SK-N-SH (cell line): ENCODE data around the gene ANKS4B. TPM values are rescaled to one million over a fixed set of nuclear protein-coding genes. Genes with fewer than 3 reads are reported as not detected.

Experiments used
- CTCF ChIA-PET: fragments of 300-600, 350-600 bp; formaldehyde crosslinking; extraction: SDS; loops from one replicate; lab custom pipeline; 2021; lab: Yijun Ruan, JAX
- POLR2A ChIA-PET: fragments of 350-600 bp; sonication (Branson Sonifier 250); formaldehyde crosslinking; extraction: SDS; loops from one replicate; lab custom pipeline; 2020; ENCODE audit warnings: antibody characterized with exemption, inconsistent platforms; lab: Yijun Ruan, JAX
- DNase-seq: peaks from one replicate; pipeline ENCODE4 v3.0.0; 2012
- H2AFZ ChIP-seq: fragments of 200-600 bp; sonication (generic); 2 replicates; pipeline ENCODE4 v1.8.1; 2016; ENCODE audit warnings: antibody characterized with exemption, mild to moderate bottlenecking, low read depth
- H3F3A ChIP-seq: fragments of 200-600 bp; sonication (generic); replicated peaks from 2 replicates; pipeline ENCODE3; 2016; ENCODE audit warnings: antibody characterized with exemption, mild to moderate bottlenecking; ENCODE audit not compliant: insufficient read depth
- H3K27ac ChIP-seq, 2 experiments: fragments of 200-500 bp in 1 of 2; fragments of 200-600 bp in 1 of 2; sonication (Bioruptor generic) in 1 of 2; sonication (generic), shearing (Covaris generic) in 1 of 2; 2 replicates each; pipeline versions ENCODE4 v1.5.1 to v1.6.1; 2014 to 2016; ENCODE audit warnings: low read depth in 2 of 2, inconsistent platforms in 1 of 2, low read length in 1 of 2, mild to moderate bottlenecking in 1 of 2, mixed read lengths in 1 of 2
- H3K27me3 ChIP-seq: fragments of 200-600 bp; sonication (generic), shearing (Covaris generic); 2 replicates; pipeline ENCODE4 v1.6.1; 2016; ENCODE audit warnings: mixed run types; ENCODE audit not compliant: insufficient read depth
- H3K36me3 ChIP-seq, 2 experiments: fragments of 200-500 bp in 1 of 2; fragments of 200-600 bp in 1 of 2; sonication (Bioruptor generic) in 1 of 2; sonication (generic) in 1 of 2; replicated peaks in 1 of 2; 2 replicates each; pipeline versions ENCODE3 to v1.5.1; 2014 to 2016; ENCODE audit warnings: low read length in 1 of 2, mild to moderate bottlenecking in 1 of 2; ENCODE audit not compliant: insufficient read depth in 2 of 2, control insufficient read depth in 1 of 2
- H3K4me1 ChIP-seq, 2 experiments: fragments of 200-500 bp in 1 of 2; fragments of 200-600 bp in 1 of 2; sonication (Bioruptor generic) in 1 of 2; sonication (generic), shearing (Covaris generic) in 1 of 2; 2 replicates each; pipeline versions ENCODE4 v1.5.1 to v1.6.1; 2014 to 2016; ENCODE audit warnings: low read depth in 1 of 2, low read length in 1 of 2, mixed run types in 1 of 2; ENCODE audit not compliant: insufficient read depth in 2 of 2, control insufficient read depth in 1 of 2
- H3K4me2 ChIP-seq: fragments of 200-600 bp; sonication (generic), shearing (Covaris generic); 2 replicates; pipeline ENCODE4 v1.6.1; 2017; ENCODE audit warnings: mixed run types
- H3K4me3 ChIP-seq, 2 experiments: fragments of 200-500 bp in 1 of 2; fragments of 200-600 bp in 1 of 2; sonication (Bioruptor generic) in 1 of 2; sonication (generic), shearing (Covaris generic) in 1 of 2; 2 replicates each; pipeline versions ENCODE4 v1.5.1 to v1.8.1; 2014 to 2016; ENCODE audit warnings: low read depth in 2 of 2, inconsistent platforms in 1 of 2, low read length in 1 of 2, mild to moderate bottlenecking in 1 of 2, mixed read lengths in 1 of 2, moderate library complexity in 1 of 2
- H3K79me2 ChIP-seq: fragments of 200-600 bp; sonication (generic); 2 replicates; pipeline ENCODE4 v1.8.1; 2017; ENCODE audit warnings: mild to moderate bottlenecking; ENCODE audit not compliant: insufficient read depth
- H3K9ac ChIP-seq: fragments of 200-600 bp; sonication (generic); 2 replicates; pipeline ENCODE4 v1.6.1; 2017; ENCODE audit warnings: mixed run types
- H3K9me2 ChIP-seq: fragments of 200-600 bp; sonication (generic); 2 replicates; pipeline ENCODE4 v1.6.1; 2017; ENCODE audit warnings: mixed run types
- H3K9me3 ChIP-seq: fragments of 200-600 bp; sonication (generic); 2 replicates; pipeline ENCODE4 v1.6.1; 2017; ENCODE audit warnings: mixed run types, mild to moderate bottlenecking, moderate library complexity
- H4K20me1 ChIP-seq: fragments of 200-600 bp; sonication (generic); 2 replicates; pipeline ENCODE4 v1.6.1; 2017; ENCODE audit warnings: mild to moderate bottlenecking, mixed run types; ENCODE audit not compliant: insufficient read depth
- CHD2 ChIP-seq: fragments of 150-350 bp; IDR thresholded peaks from 2 replicates; pipeline ENCODE4 v1.6.1; 2018; ENCODE audit warnings: low read length; ENCODE audit not compliant: partially characterized antibody
- CTCF ChIP-seq: fragments of 200-600 bp; sonication (generic); IDR thresholded peaks from 2 replicates; pipeline ENCODE4 v1.6.1; 2017; ENCODE audit warnings: antibody characterized with exemption, mild to moderate bottlenecking, moderate library complexity
- FOSL2 ChIP-seq: IDR thresholded peaks from 2 replicates; pipeline ENCODE4 v1.4.0; 2012; ENCODE audit warnings: low read depth, mild to moderate bottlenecking, moderate library complexity, borderline replicate concordance
- FOXM1 ChIP-seq: IDR thresholded peaks from 2 replicates; pipeline ENCODE4 v1.4.0; 2012; ENCODE audit warnings: low read depth, mild to moderate bottlenecking
- PBX3 ChIP-seq: IDR thresholded peaks from 2 replicates; pipeline ENCODE4; 2012
- POLR2AphosphoS5 ChIP-seq: IDR thresholded peaks from 2 replicates; pipeline ENCODE4 v1.6.1; 2012; ENCODE audit warnings: low read depth, low read length
- TAF1 ChIP-seq: IDR thresholded peaks from 2 replicates; pipeline ENCODE4 v1.6.1; 2012; ENCODE audit warnings: low read depth, mild to moderate bottlenecking, low read length, moderate library complexity, borderline replicate concordance
- TCF12 ChIP-seq: IDR thresholded peaks from 2 replicates; pipeline ENCODE4 v1.4.0; 2012
- WGBS: methylation state at CpG from one replicate; pipeline ENCODE4 v1.1.6; 2017; ENCODE audit warnings: low lambda C conversion rate; 5-methylcytosine and 5-hydroxymethylcytosine counted together
- polyA plus RNA-seq, 3 experiments: library from polyadenylated mRNA; depleted of rRNA; stranded (reverse); fragments of >200 nt; gene quantifications; 2 replicates each; pipeline ENCODE4 v1.2.3, GENCODE V29; 2012

Gene ANKS4B
- polyA plus RNA-seq, 1 of the 3 experiments (the other 2 are of a cell fraction): not detected

GRCh38 chr16:21218153-21218552 lies 15.3 kb upstream of the ANKS4B start:
- H2AFZ ChIP-seq: no peak overlapping the region
- H3K9me2 ChIP-seq: no peaks in the 10 kb centered on the region
- 81% methylated on average over 7 of the region's 7 CpGs for whole genome bisulfite sequencing
- H3K27me3 ChIP-seq: no peaks in the 10 kb centered on the region; the same call in 1 of the 2 replicates
- no peaks in the 10 kb centered on the region for H3K36me3 ChIP-seq
- H3K9me3 ChIP-seq: no peaks in the 10 kb centered on the region
- ChIA-PET CTCF (interaction anchor here (1.0 kb wide), 1 partner anchor 82 kb away, joined by 4 read pairs; no protein-coding TSS in a partner anchor), POLR2A (no interaction called here)
- H3K9ac ChIP-seq: no peak overlapping the region
- H3K4me1 ChIP-seq: no peaks in the 10 kb centered on the region
- H3K79me2 ChIP-seq: no peaks in the 10 kb centered on the region
- H4K20me1 ChIP-seq: no peaks in the 10 kb centered on the region
- no peak for DNase-seq
- no peak overlapping the region for H3K4me3 ChIP-seq
- H3K27ac ChIP-seq: no peak overlapping the region
- no peak overlapping the region for H3K4me2 ChIP-seq
- TF ChIP-seq TCF12 (no peak), TAF1 (no peak)
- H3F3A ChIP-seq: no peaks in the 10 kb centered on the region

- H3K79me2 ChIP-seq: no peaks in the 10 kb centered on the region
- DNase-seq: no peak
- H3K4me3 ChIP-seq: no peak overlapping the region
- no peaks in the 10 kb centered on the region for H3K9me3 ChIP-seq
- H3K9ac ChIP-seq: no peak overlapping the region
- no peaks in the 10 kb centered on the region for H3K36me3 ChIP-seq
- TF ChIP-seq CTCF (no peak), PBX3 (no peak), FOXM1 (no peak), POLR2AphosphoS5 (no peak), CHD2 (no peak), FOSL2 (no peak)
- no peaks in the 10 kb centered on the region; the same call in 1 of the 2 replicates for H3K27me3 ChIP-seq
- no peak overlapping the region for H3K27ac ChIP-seq
- WGBS: 87% methylated on average over 2 of the region's 2 CpGs
- no peaks in the 10 kb centered on the region for H3K4me1 ChIP-seq
- H2AFZ ChIP-seq: no peak overlapping the region
- POLR2A ChIA-PET: no interaction called here
- H3K4me2 ChIP-seq: no peak overlapping the region
- CTCF ChIA-PET: no interaction called here
- no peaks in the 10 kb centered on the region for H4K20me1 ChIP-seq
- H3F3A ChIP-seq: no peaks in the 10 kb centered on the region
- no peaks in the 10 kb centered on the region for H3K9me2 ChIP-seq
These were observed 13.9 kb upstream of the ANKS4B start for GRCh38 chr16:21219551-21219950.
